Glomerular visceral epithelial cell (primary cell): ENCODE data around the gene PGC.
A peak's percentile ranks its signal among the peaks of the same experiment; 100 is the strongest.

Experiments
- DNase-seq: peaks from one replicate; pipeline ENCODE4 v3.0.0-alpha.2; 2016; ENCODE audit errors: extremely low spot score

PGC gene

GRCh38 chr6:41746107-41746506, 1.1 kb downstream of the PGC start:
- no peak for DNase-seq

- DNase-seq: no peak
Measured at GRCh38 chr6:41744236-41744787, 2.9 kb downstream of the PGC start.

- no peak for DNase-seq
Measured at GRCh38 chr6:41743406-41744235, 3.6 kb downstream of the PGC start.

- no peak for DNase-seq
Measured at GRCh38 chr6:41741625-41742490, 5.3 kb downstream of the PGC start.

- DNase-seq: no peak
Measured at GRCh38 chr6:41740366-41741162, 6.6 kb downstream of the PGC start.

GRCh38 chr6:41739041-41739440, 8.2 kb downstream of the PGC start:
- DNase-seq: no peak

- DNase-seq: no peak
Measured at GRCh38 chr6:41737591-41738130, 9.5 kb downstream of the PGC start.

- DNase-seq: no peak
Measured at GRCh38 chr6:41736800-41737555, 10.2 kb downstream of the PGC start.

- DNase-seq: no peak
Measured at GRCh38 chr6:41736186-41736733, 10.9 kb downstream of the PGC start.

GRCh38 chr6:41735427-41736185, 11.6 kb downstream of the PGC start, which contains the start of gene TFEB:
TSS of gene TFEB (minus strand) at chr6:41735608. CDS start at chr6:41691213, 44,395 bp downstream.
- peak; percentile 89 for DNase-seq

- peak; percentile 83 for DNase-seq
Measured at GRCh38 chr6:41734666-41735426, 12.4 kb downstream of the PGC start.

- DNase-seq: peak; percentile 85
Measured at GRCh38 chr6:41733707-41734665, 13.2 kb downstream of the PGC start.

- no peak for DNase-seq
Measured at GRCh38 chr6:41733360-41733706, 13.9 kb downstream of the PGC start.

GRCh38 chr6:41732591-41733359, 14.4 kb downstream of the PGC start:
- DNase-seq: peak; percentile 72

GRCh38 chr6:41732149-41732548, 15.0 kb downstream of the PGC start:
- DNase-seq: no peak

- no peak for DNase-seq
Measured at GRCh38 chr6:41731561-41732086, 15.6 kb downstream of the PGC start.
